NCI-H524 (cell line): ENCODE data around the gene RGS6.
A peak's percentile ranks its signal among the peaks of the same experiment; 100 is the strongest.

ENCODE experiments used
- DNase-seq, 2 experiments: peaks; one replicate each; lab custom pipeline; 2025; lab: John Stamatoyannopoulos, UW

The RGS6 gene

DNA sequence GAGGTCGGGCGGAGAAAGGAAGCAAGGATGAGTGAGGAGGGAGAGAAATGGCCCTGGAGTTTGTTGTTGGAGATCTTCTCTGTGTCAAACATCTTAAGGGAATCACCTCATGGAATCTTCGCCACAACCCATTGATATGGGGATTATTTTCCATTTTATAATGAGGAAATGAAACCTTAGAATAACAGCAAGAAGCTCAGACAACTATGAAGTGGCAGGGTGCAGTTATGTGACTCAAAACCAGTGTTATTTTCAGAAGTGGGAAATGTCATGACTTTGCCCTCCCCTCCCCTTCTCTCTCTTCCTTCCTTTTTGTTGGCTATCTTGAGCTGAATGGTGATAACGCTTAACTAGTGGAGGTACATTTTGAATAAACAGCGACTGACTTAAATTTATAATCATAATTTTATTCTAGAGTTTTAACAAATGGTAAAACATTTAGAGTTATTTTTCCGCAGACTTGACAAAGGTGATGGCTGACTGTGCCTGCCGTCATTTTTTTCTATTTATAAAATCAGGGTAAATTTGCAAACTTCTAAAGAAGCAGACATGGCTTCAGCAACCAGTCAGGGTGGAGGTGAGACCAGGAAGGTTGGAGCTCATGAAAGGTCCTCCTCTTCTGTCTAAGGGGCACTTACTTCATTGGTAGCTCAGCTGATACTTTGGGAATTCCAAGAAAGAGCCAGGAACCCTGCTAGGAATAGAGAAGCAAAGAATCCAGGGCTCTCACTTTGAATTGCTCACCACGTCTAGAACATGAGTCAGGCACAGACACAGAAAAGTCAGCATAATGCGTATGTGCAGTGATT is 232.4 kb downstream of the RGS6 start:
- DNase-seq: no peak

DNA sequence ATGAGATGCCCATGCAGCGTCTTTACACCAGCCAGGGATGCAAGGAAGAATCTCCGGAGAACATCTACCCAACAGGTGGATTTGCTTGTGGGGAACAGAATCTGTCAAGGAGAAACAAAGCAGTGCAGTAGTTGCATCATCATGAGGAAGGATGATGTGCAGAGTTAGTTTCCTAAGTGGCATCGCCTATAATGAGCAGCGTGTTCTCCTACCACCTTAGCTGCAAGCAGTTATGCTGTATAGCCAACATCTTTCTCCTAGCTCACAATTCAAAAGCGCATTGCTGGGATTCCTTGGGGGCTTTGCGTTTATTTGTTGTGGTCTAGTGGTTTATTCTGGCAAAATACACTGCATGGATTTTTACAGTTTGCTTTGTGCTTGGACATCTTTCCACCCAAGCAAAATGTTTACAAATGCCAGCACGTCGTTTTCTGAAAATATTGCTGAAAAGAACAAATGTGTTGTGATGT is 233.0 kb downstream of the RGS6 start:
- no peak for DNase-seq

DNA sequence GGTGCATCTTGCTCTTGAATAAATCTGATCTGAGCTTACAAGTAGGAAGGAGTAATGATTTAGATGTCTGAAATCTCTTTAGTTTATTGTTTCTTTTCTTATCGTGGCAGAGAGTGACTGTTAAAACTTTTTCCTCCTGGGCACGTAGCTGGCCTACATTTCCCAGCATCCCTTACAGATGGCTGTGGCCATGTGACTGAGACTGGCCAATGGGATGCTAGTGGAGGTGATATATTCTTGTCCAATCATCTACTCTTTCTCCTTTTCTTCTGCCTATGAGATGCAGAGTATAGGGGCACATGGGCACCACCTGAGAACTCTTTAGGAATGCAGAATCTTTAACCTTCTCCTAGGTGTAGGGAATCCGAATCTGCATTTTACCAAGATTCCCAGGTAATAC is 237.3 kb downstream of the RGS6 start:
- DNase-seq: no peak

DNA sequence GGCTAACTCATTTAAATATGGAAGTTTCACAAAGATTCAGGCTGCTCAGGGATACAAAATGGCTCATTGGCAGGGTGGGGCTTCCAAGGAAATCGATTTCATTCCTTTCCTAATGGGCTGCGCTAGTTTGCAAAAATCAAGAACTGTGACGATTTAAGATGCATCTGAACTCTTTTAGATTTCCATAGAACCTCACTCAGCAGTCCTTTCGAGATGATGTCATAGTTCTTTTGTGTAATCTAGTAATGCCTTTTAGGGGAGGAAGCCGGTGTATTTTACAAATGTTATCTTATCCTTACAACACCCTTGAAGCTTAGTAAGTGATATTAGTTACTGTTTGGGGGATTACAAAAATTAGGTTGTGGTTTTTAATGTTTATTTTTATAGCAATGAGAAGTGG is 239.8 kb downstream of the RGS6 start:
- DNase-seq: no peak

DNA sequence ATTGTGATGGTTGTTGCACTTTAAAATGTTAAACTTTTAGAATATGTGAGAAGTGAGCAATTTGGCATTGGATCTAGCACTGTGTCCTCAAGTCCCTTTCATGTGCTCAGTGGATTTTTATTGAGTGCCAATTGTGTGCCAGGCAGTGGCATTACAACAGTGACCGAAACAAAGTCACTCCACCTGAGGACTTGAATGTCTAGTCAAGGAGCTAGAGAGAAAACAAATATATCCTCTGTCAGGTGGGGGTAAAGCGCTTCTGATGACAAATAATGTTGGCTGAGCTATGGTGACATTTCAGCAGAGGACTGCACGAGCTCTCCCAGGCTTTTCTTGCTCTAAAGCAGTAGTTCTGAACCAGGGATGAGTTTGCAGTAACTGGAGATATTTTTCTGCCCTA is 240.4 kb downstream of the RGS6 start:
- DNase-seq: no peak

DNA sequence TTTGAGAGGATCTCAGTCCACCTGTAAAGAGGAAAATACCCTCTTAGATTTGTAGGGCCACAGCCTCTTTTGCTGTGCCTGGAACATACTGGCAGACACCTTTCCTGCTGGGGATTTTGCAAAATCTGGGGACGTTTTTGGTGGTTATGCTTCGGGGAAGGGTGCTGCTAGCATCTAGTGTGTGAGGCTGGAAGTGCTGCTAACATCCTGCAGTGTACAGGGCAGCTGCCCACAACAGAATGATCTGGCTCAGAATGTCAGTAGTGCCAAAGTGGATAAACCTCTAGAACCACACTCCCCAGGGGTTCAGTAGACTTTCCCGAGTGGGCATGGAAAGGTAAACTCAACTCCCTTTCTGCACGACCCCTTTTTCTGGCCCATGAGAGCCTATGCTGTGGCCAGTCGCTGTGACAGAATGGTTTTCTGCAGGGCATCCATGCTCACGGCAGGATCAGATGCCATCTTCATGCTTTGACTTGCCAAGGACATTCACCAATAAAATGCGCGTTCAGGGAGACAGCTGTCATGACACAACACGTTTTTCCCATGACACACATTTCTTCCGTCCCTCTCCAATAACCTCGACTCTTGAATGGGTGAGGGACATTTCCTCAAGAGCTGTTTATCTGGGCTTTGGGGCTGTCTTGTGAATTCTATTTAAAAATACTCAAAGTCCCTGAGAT is 240.9 kb downstream of the RGS6 start:
- no peak for DNase-seq

DNA sequence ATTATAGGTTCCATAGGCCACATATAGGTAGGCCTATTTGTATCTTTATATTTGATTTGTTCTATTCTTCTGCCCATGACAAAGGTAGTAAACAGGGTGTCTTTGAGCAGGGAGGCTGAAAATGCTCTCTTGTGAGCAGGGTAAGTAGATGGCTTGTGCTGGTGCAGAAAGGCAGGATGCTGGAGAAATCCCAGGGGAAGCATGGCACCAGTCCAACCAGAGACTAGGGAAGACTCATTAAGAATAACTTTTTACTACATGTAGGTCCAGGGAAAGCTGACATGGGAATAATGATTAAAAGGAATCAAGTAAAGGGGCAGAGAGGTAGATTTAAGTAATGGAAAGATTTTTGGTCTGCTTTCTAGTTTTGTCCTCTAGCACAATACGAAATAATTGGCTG is 245.0 kb downstream of the RGS6 start:
- DNase-seq: no peak

DNA sequence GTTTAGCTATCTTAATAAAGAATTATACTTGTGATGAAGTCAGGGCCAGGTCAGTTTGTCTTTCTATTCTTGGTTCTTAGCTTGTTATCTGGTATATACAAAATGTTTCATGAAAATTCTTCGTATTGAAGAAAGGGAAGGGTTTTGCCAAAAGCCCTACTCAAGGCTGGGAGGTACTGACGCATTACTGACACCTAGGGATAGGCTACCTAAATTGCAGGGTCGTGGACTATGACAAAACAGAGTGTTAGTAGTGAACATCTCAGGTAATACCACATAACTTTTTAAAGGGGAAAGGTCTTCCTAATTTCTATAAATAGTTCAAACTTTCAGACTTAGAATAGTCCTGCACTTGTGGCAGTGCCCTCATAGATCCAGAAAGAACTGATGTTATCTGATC is 246.3 kb downstream of the RGS6 start:
- DNase-seq: no peak

DNA sequence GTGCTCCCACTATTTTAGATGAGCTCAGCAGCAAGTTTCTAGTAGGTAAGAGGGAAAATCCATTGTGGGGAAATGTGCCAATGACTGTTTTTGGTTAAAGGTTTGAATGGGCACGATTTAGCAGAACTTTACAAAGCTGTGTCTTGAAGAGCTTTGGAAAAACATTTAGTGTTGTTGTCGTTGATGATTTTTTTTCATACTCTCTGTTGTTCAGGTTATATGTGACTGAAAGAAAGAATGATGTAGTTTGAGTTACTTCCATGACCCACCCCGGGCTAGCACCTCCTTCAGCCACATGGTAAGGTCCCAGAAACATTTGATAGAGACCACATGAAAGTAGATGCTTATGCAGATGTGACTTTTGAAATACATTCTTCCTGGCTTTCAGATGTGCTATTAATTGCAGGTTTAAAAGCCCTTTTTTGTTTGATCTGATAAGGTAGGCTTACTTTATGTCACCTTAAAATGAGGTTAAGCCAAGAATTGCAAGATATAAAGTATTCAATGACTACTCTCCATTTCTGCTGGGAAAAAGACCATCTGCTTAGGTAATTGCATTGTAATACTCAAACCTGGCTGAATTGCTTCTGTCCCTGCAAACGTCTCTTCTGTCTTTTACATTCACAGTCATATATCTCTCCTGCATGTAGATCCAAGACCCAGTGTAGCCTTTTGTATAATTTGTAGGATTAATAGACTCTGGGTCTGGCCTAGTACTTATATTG is 250.6 kb downstream of the RGS6 start:
- peak in 1 of 2 experiments; percentile 27 for DNase-seq

DNA sequence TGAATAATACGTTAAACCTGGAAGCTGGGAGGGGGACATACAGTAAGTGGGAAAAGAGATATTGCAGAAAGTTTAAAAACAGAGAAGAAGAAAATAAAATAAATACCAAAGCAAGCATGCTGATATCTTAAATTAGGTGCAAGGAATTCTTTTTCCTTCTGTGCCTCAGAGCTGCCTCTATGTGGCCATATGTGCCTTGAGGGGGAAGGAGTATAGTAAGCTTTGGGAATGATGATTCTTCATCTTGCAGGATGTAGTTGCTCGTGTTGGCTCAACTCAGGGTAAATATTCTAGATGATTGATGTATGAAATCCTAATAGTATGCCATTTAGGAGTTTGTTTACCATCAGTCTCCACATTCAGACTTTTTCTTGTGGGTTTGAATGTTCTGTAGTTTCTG is 251.4 kb downstream of the RGS6 start:
- DNase-seq: no peak

DNA sequence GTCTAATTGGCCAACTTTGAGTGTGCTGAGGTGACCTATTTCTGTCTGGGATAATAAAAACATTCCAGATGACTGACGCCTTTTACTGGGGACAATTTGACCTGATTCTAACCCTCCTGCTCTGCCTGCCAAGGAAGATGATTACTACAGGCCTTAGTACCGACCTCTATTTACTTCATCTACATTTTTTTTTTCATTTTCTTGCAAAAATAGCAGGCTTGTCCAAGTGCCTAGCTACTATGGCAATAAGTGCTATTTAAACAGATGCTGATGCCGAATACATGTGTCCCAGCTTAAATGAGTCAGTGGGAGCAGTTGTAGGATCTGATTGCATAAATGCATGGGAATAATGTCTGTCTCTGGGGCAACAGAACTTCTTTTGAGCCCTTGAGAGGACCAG is 254.3 kb downstream of the RGS6 start:
- no peak for DNase-seq

DNA sequence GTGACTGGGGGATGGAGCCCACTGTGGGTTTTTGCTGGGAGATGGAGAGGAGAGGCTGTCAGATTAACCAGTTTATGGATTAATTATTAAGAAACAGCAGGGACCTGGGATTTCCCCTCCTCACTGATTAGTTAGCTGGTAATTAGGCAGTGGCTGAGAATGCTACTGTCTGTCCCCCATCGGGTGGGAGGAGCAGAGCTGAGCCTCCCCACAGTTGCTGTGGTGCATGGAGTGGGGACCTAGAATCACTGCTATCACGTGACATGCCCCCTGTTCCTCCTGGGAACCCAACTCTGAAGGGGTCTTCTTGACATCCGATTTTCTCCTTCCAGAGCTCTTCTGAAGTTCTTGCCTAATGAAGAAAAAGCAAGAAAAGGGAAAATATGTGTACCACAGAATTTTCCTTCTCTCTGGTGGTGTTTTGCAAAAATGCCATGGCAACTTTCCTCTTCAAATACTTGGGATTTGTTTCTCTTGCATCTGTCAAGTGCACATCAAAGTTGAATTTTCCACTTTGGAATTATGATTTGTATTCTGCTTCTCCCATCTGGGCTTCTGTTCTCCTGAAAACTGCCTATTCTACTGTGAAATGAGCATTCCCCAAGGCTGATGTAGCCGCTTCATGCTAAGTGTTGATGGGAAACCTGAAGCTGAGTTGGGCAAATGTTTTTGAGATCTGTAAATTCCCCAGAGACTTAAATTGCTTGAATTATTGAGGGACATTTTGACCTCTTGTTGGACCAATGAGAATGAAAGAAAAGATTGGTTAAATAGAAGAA is 264.2 kb downstream of the RGS6 start:
- no peak for DNase-seq

DNA sequence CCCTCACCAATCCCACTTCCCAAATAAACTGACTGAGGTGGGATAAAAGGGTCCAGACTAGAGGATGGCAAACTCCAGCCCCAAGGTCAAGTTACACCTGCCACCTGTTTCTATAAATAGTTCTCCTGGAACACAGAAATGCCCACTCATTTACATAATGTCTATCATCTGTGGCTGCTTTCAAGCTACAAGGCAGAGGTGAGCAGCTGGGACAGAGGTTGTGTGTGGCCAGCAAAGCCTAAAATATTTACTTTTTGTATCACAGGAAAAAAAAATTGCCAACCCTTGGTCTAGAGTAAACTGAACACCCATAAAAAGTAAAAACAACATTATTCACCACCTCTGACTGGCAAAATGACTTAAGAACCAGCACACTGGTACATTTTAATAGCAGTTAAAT is 269.4 kb downstream of the RGS6 start:
- no peak for DNase-seq

DNA sequence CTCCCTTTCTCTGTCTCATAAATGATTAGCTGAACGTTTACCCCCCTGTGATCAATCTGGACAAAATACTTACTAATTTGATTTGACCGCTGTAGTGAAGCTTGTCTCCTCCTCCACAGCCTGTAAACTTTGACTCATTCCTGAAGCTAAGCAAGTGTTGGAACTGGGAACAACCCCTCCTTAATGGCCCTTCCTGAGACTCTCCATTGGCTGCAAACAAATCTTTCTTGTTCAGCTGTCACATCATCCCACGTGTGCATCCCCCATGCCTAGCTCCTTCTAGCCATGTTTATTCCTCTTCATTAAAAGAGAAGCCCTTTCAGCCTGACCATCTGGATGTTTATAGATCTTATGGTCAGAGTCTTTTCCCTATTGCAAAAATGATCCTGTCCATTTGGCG is 281.2 kb downstream of the RGS6 start:
- peak in 1 of 2 experiments; percentile 61 for DNase-seq

DNA sequence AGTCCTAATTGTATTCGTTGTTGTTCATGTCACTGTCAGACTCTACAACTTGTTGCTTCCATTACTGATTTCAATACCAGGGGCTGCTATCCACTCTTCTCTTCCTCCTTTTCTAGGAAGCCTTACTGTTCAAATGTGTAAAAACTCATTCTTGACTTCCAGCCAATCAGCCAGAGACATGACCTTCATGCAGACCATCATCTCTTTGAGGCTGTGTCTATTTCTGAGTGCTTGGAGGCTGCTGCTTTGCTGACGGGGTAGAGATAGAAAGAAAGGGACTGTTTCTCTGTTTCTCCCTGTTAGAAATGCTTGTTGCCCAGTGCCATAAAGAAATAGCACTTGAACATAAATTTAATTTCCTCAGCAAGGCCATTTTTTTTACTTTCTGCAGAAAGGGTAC is 282.9 kb downstream of the RGS6 start:
- no peak for DNase-seq

DNA sequence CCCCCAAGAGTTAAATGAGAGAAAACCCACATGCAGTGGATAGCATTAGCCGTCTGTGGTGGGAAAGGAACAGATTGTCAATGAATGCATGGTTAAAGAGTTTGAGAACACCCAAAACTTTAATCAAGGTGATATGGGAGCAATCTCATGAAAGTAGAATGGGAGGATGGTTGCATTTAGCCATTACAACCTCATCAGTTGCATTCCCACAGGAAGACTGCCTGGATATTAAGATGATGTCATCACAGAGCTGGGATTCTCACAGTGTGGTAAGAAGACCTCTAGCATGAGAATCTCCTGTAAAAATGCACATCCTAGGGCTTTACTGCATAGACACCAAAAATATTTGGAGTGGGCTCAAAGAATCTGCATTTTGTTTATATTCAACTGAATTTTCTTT is 284.9 kb downstream of the RGS6 start:
- no peak for DNase-seq

DNA sequence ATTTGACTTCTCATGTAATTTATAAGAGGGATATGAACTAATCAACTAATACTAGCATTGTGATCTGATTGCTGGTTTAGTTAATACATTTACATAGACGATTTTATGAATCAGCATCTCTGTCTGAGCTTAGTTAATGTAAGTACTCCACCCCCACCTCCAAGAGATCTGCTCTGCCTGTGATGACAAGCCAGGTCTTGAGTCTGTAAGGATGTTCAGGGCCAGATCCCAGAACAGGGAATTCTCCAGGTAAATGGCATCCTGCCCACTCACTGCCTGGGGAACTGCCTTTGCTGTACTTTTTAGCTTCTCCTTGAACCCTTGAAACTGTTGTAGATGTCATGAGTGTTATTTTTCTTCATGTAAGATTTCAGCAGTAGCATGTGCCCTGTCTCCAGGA is 289.8 kb downstream of the RGS6 start:
- DNase-seq: no peak

DNA sequence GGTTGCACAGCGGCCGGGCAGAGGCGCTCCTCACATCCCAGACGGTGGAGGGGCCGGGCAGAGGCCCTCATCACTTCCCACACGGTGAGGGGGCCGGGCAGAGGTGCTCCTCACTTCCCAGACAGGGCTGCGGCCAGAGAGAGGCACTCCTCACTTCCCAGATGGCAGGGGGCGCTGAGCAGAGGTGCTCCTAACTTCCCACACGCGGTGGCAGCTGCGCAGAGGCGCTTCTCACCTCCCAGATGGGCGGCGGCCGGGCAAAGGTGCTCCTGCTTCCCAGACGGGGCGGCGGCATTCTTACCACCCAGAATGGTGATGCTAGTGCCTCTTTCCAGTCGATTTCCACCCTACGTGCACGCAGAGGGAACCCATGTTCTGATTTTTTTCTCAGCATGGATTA is 304.4 kb downstream of the RGS6 start:
- DNase-seq: no peak

DNA sequence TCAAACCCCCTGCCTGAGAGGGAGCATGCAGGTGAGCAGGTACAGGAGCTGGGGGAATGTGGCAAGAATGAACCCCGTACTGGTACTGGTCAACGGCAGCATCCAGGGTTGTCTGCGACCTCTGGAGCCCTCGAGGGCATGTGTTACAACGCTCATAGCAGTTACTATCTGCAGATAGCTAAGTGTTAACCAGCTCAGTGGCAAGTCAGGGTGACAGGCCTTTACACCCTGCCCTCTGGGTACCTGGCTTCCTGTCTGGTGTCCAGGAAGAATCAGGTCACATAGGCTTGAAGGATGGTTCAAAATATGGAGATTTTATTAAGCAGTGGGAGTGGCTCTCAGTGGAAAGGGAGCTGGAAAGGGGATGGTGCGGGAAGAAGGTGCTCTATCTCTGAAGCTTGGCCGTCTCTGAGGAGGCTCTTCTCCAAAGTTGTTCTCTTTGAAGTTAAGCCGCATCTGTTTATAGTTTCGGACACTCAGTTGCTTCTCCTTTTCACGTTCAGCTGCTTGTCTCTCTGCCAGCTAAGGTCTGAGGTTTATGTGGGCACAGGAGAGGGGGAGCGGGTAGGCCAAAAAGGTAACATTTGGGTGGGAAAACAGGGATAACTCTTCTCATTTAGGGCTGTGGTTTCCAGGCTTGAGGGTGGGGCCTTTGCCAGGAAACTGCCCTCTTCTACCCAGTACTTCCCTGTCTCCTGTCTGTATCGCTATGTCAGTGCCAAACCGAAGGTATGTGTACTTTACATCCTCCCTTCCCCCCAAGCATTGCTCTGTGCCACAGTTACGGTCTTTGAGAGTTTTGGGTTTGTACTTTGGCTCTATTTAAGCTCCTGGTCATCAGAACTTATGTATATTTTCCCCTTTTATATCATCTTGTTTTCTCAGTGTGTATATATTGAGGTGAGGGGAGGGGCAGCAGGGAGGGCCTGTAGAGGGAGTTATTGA is 305.8 kb downstream of the RGS6 start:
- DNase-seq: no peak

DNA sequence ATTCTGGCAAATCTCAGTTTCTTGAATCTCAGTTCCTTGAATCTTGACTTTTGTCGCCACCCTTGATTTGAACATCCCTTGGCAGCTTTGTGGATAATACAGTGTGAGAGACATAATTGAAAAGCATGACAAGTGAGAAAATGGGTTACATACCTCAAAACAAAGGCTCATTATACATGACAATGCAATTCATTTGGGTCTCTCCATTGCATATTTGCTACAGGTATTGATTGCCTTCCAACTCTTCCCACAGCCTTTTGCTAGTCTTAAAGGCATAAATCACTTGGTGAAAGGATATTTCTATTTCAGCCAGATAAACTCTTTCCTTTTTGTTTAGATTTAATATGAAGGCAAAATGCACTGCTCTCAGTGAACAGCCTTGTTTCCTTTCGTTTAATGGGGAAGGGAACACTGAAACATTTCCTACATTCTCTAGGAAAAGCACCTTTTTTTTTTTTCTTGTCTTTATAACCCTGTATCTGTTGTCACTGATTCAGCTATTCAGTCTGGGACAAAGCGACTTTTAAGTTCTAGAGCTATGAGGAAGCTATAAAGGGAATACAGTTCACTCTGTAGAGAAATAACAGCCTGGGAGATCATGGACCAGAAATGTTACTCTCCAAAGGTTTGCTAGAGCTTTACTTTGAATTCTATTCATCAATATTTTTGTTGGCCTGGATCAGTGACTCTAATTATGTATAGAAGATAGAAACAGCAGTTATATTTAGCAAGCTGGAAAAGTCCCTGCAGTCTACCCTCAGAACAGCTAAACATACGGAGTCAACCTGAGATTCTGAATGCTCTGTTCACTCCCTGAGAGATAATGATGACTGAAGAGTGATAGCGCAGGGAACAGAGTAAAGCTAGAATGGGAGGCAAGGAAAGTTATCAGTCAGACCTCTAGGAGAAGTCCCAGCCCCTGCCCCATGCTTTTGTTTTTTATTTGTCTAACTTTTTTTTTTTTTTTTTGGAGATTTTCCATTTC is 311.4 kb downstream of the RGS6 start:
- no peak for DNase-seq
